ENCODE data around the gene TMEM52. TPM values are rescaled to one million over a fixed set of nuclear protein-coding genes. Genes with fewer than 3 reads are reported as not detected.

The TMEM52 gene
- total RNA-seq, 1 donor from 2014 or later, result 5.4 TPM

GRCh38 chr1:1964811-1965210 is 45.7 kb upstream of the TMEM52 start:
- no peak for DNase-seq
- Mint-ChIP-seq H3K9me3 (ENCODE audit: unreplicated experiment) (peaks cover 2% of the 10 kb centered on the region), H3K27ac (ENCODE audit: unreplicated experiment) (no peak overlapping the region), H3K4me3 (ENCODE audit: unreplicated experiment) (no peak overlapping the region), H3K36me3 (ENCODE audit: unreplicated experiment) (peaks cover 5% of the 10 kb centered on the region), H3K27me3 (ENCODE audit: unreplicated experiment) (peaks cover 7% of the 10 kb centered on the region), H3K4me1 (ENCODE audit: low read depth, unreplicated experiment) (no peaks in the 10 kb centered on the region)
- TF ChIP-seq CTCF (IDR thresholded peaks at IDR 0.05; ENCODE audit: partially characterized antibody, unreplicated experiment), result no peak

DNA sequence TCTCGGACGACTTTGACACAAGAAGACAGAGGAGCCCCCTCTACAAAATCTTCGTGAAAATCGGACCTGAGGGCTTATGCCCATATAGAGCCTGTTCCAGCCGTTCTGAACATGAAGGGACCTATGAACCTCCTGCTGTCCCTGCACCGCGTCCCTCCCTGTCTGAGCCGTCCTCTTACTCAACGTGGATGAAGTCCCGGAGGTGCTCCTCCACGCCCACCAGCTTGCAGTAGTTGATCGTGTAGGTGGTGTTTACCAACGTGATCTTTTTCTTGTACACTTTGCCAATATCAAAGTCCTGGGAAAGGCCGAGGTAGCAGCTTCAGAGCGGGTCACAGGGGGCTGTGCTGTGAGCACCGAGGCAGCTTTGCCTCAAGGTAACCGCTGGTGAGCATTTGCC is 44.5 kb upstream of the TMEM52 start:
- Mint-ChIP-seq H3K36me3 (ENCODE audit: unreplicated experiment) (peaks cover 5% of the 10 kb centered on the region), H3K4me1 (ENCODE audit: low read depth, unreplicated experiment) (no peaks in the 10 kb centered on the region), H3K4me3 (ENCODE audit: unreplicated experiment) (no peak overlapping the region), H3K27me3 (ENCODE audit: unreplicated experiment) (peaks cover 7% of the 10 kb centered on the region), H3K9me3 (ENCODE audit: unreplicated experiment) (peaks cover 4% of the 10 kb centered on the region), H3K27ac (ENCODE audit: unreplicated experiment) (no peak overlapping the region)
- no peak for TF ChIP-seq CTCF (IDR thresholded peaks at IDR 0.05; ENCODE audit: partially characterized antibody, unreplicated experiment)
- DNase-seq, result no peak

DNA sequence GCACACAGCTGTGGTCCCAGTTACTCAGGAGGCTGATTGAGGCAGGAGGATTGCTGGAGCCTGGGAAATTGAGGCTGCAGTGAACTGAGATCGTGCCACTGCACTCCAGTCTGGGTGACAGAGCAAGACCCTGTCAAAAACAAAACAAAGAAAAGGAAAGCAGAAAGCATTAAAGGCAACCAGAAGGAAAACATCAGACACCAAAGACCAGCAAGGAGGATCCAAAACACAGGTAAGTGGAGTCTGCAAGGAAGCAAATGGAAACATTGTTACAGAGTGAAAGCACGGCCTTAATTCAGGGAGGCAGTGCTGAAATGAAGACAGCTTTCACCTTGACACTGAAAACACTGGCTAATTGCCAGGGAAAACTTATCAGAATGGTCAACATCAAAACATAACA is 43.7 kb upstream of the TMEM52 start:
- H3K27me3 Mint-ChIP-seq (ENCODE audit: unreplicated experiment), result peaks cover 4% of the 10 kb centered on the region
- H3K27ac Mint-ChIP-seq (ENCODE audit: unreplicated experiment), result no peak overlapping the region
- TF ChIP-seq CTCF (IDR thresholded peaks at IDR 0.05; ENCODE audit: partially characterized antibody, unreplicated experiment), result no peak
- no peak for DNase-seq
- H3K4me3 Mint-ChIP-seq (ENCODE audit: unreplicated experiment), result no peak overlapping the region
- H3K9me3 Mint-ChIP-seq (ENCODE audit: unreplicated experiment), result peaks cover 2% of the 10 kb centered on the region
- H3K4me1 Mint-ChIP-seq (ENCODE audit: low read depth, unreplicated experiment), result no peaks in the 10 kb centered on the region
- H3K36me3 Mint-ChIP-seq (ENCODE audit: unreplicated experiment), result peaks cover 1% of the 10 kb centered on the region

GRCh38 chr1:1960480-1961196 is 41.6 kb upstream of the TMEM52 start:
- no peak overlapping the region for H3K27ac Mint-ChIP-seq (ENCODE audit: unreplicated experiment)
- peaks cover 2% of the 10 kb centered on the region for H3K9me3 Mint-ChIP-seq (ENCODE audit: unreplicated experiment)
- no peak for DNase-seq
- no peaks in the 10 kb centered on the region for H3K4me1 Mint-ChIP-seq (ENCODE audit: low read depth, unreplicated experiment)
- peaks cover 3% of the 10 kb centered on the region for H3K27me3 Mint-ChIP-seq (ENCODE audit: unreplicated experiment)
- H3K4me3 Mint-ChIP-seq (ENCODE audit: unreplicated experiment), result no peak overlapping the region
- TF ChIP-seq CTCF (IDR thresholded peaks at IDR 0.05; ENCODE audit: partially characterized antibody, unreplicated experiment), result no peak
- H3K36me3 Mint-ChIP-seq (ENCODE audit: unreplicated experiment), result no peaks in the 10 kb centered on the region

GRCh38 chr1:1959840-1960479 is 40.9 kb upstream of the TMEM52 start:
- Mint-ChIP-seq H3K9me3 (ENCODE audit: unreplicated experiment) (peaks cover 2% of the 10 kb centered on the region), H3K4me3 (ENCODE audit: unreplicated experiment) (no peak overlapping the region), H3K27ac (ENCODE audit: unreplicated experiment) (no peak overlapping the region), H3K36me3 (ENCODE audit: unreplicated experiment) (no peaks in the 10 kb centered on the region), H3K4me1 (ENCODE audit: low read depth, unreplicated experiment) (no peaks in the 10 kb centered on the region), H3K27me3 (ENCODE audit: unreplicated experiment) (peaks cover 3% of the 10 kb centered on the region)
- peak; percentile 86 for TF ChIP-seq CTCF (IDR thresholded peaks at IDR 0.05; ENCODE audit: partially characterized antibody, unreplicated experiment)
- peak; percentile 86 for DNase-seq

All from glutamatergic neuron (in vitro differentiated cells).